Endothelial cell of umbilical vein (primary cell): Measurements from ENCODE around the gene SMAD7. TPM values are rescaled to one million over a fixed set of nuclear protein-coding genes. Genes with fewer than 3 reads are reported as not detected.

ENCODE experiments used
- BruUV-seq: library from RNA; stranded (reverse); fragments of 400-500 nt; replicated peaks from 2 replicates; lab custom pipeline; 2021; lab: Mats Ljungman, UMichigan
- CTCF ChIA-PET: fragments of 300-600, 350-600 bp; sonication (Branson Sonifier 250); formaldehyde crosslinking; loops from one replicate; lab custom pipeline; 2021; ENCODE audit warnings: antibody characterized with exemption, inconsistent platforms; lab: Charles Lee
- POLR2A ChIA-PET: fragments of 300-600, 350-600 bp; sonication (Branson Sonifier 250); formaldehyde crosslinking; loops from one replicate; lab custom pipeline; 2021; ENCODE audit warnings: antibody characterized with exemption, inconsistent platforms; lab: Charles Lee
- DNase-seq: peaks from one replicate; pipeline ENCODE4 v3.0.0-alpha.2; 2011; ENCODE audit warnings: low read depth, low spot score
- FAIRE-seq: peaks from 2 replicates; lab custom pipeline; 2011; peaks lifted over from hg19 to GRCh38; lab: Jason Lieb, UNC
- H2AFZ ChIP-seq: 2 replicates; pipeline ENCODE4 v1.6.0; 2012; ENCODE audit warnings: low read depth, low read length, control low read depth, inconsistent platforms
- H3K27ac ChIP-seq: 2 replicates; pipeline ENCODE4 v1.5.1; 2011; ENCODE audit warnings: low read depth, mild to moderate bottlenecking, control low read depth, low read length, moderate library complexity; ENCODE audit not compliant: insufficient read depth
- H3K27me3 ChIP-seq, 2 experiments: 2 replicates each; pipeline versions ENCODE4 v1.6.0 to v1.6.1; 2011; ENCODE audit warnings: low read length in 2 of 2, mixed read lengths in 1 of 2; ENCODE audit not compliant: control insufficient read depth in 2 of 2, insufficient read depth in 2 of 2
- H3K36me3 ChIP-seq, 2 experiments: 2 replicates in 1 of 2; 3 replicates in 1 of 2; pipeline ENCODE4 v1.5.1; 2011; ENCODE audit warnings: low read length in 2 of 2, mild to moderate bottlenecking in 1 of 2, moderate library complexity in 1 of 2; ENCODE audit not compliant: control insufficient read depth in 2 of 2, insufficient read depth in 2 of 2; ENCODE audit errors: extremely low read depth in 1 of 2
- H3K4me1 ChIP-seq: 3 replicates; pipeline ENCODE4 v1.5.1; 2011; ENCODE audit warnings: mild to moderate bottlenecking, low read length; ENCODE audit not compliant: control insufficient read depth, insufficient read depth; ENCODE audit errors: extremely low read depth
- H3K4me2 ChIP-seq: 2 replicates; pipeline ENCODE4 v1.6.1; 2011; ENCODE audit warnings: low read length, control low read depth, mixed read lengths; ENCODE audit not compliant: insufficient read depth
- H3K4me3 ChIP-seq, 3 experiments: fragments of 200-600 bp in 1 of 3; sonication (generic), shearing (Covaris generic) in 1 of 3; replicated peaks in 1 of 3; 2 replicates each; pipeline ENCODE4 v1.5.1; 2011 to 2016; ENCODE audit warnings: control low read depth in 3 of 3, low read length in 3 of 3, mild to moderate bottlenecking in 2 of 3, inconsistent platforms in 1 of 3, low read depth in 1 of 3, moderate library complexity in 1 of 3; ENCODE audit not compliant: insufficient read depth in 1 of 3
- H3K79me2 ChIP-seq: 2 replicates; pipeline ENCODE4 v1.6.0; 2012; ENCODE audit warnings: low read length, inconsistent platforms; ENCODE audit not compliant: control insufficient read depth, insufficient read depth
- H3K9ac ChIP-seq: replicated peaks from 2 replicates; pipeline ENCODE3; 2011; ENCODE audit warnings: low read length, control low read depth; ENCODE audit not compliant: insufficient read depth; ENCODE audit errors: extremely low read depth
- H3K9me1 ChIP-seq: replicated peaks from 3 replicates; pipeline ENCODE4 v1.6.0; 2011; ENCODE audit warnings: mild to moderate bottlenecking, low read length; ENCODE audit not compliant: control insufficient read depth, insufficient read depth; ENCODE audit errors: extremely low read depth
- H3K9me3 ChIP-seq: replicated peaks from 2 replicates; pipeline ENCODE4 v1.5.1; 2012; ENCODE audit warnings: low read length, inconsistent platforms; ENCODE audit not compliant: control insufficient read depth, insufficient read depth
- H4K20me1 ChIP-seq: replicated peaks from 2 replicates; pipeline ENCODE3; 2011; ENCODE audit warnings: mild to moderate bottlenecking, low read length; ENCODE audit not compliant: control insufficient read depth, insufficient read depth; ENCODE audit errors: extremely low read depth
- EZH2 ChIP-seq: IDR thresholded peaks from 2 replicates; pipeline ENCODE4 v1.6.1; 2012; ENCODE audit warnings: borderline replicate concordance, low read depth, mild to moderate bottlenecking, moderate library complexity, low read length, inconsistent platforms; ENCODE audit not compliant: severe bottlenecking
- FOS ChIP-seq: IDR thresholded peaks from 2 replicates; pipeline ENCODE4 v1.6.1; 2011; ENCODE audit warnings: mild to moderate bottlenecking, low read length, moderate library complexity, borderline replicate concordance; ENCODE audit not compliant: insufficient read depth
- GATA2 ChIP-seq: IDR thresholded peaks from 2 replicates; pipeline ENCODE4 v1.7.0; 2011; ENCODE audit warnings: low read depth, mild to moderate bottlenecking, moderate library complexity, mixed read lengths, low read length; ENCODE audit not compliant: insufficient read length, insufficient read depth
- JUN ChIP-seq: IDR thresholded peaks from 2 replicates; pipeline ENCODE4 v1.6.1; 2011; ENCODE audit warnings: borderline replicate concordance, low read depth; ENCODE audit not compliant: insufficient read length, insufficient read depth
- MYC ChIP-seq: IDR thresholded peaks from one replicate; pipeline ENCODE4 v1.6.1; 2011; ENCODE audit warnings: mild to moderate bottlenecking, low read depth, low read length
- POLR2A ChIP-seq: IDR thresholded peaks from 2 replicates; pipeline ENCODE4 v1.6.1; 2012; ENCODE audit warnings: low read depth, mild to moderate bottlenecking, control low read depth, low read length
- POLR2AphosphoS5 ChIP-seq: IDR thresholded peaks from 2 replicates; pipeline ENCODE4 v1.6.1; 2012; ENCODE audit warnings: low read depth, mild to moderate bottlenecking, control low read depth, low read length, moderate library complexity; ENCODE audit not compliant: insufficient read depth
- dilution Hi-C: fragments of 300-500 bp; cut with MboI; formaldehyde crosslinking; loops from one replicate; pipeline ENCODE4 v1.15.0; 2019; ENCODE audit warnings: low sequenced_read_pairs; ENCODE audit not compliant: extremely low pct_ligation_motif_present
- intact Hi-C: fragments of 100-400 bp; cut with micrococcal nuclease; formaldehyde crosslinking; loops from one replicate; pipeline ENCODE4 v1.10.0; 2022
- polyA plus RNA-seq, 4 experiments: library from polyadenylated mRNA; depleted of rRNA in 3 of 4; stranded (reverse) in 3 of 4; unstranded in 1 of 4; fragments of >200 nt; gene quantifications; 2 replicates each; pipeline versions ENCODE4 v1.2.1 to v1.2.3, GENCODE V29; 2011 to 2012; ENCODE audit warnings: missing spikeins in 1 of 4
- total RNA-seq: library from RNA; stranded (reverse); gene quantifications from 2 replicates; pipeline ENCODE4 v1.2.3, GENCODE V29; 2021
- TF ChIP-seq, protein P1 (sequence below), 2 donors: IDR thresholded peaks; 1 replicate in 1 of 2; 2 replicates in 1 of 2; pipeline ENCODE4 v1.5.1; 2011; ENCODE audit warnings: low read length in 2 of 2, mild to moderate bottlenecking in 2 of 2, moderate library complexity in 2 of 2, control low read depth in 1 of 2, inconsistent platforms in 1 of 2, low read depth in 1 of 2; ENCODE audit not compliant: insufficient read depth in 1 of 2; ENCODE audit errors: extremely low read depth in 1 of 2
- TF ChIP-seq, protein P2 (sequence below): IDR thresholded peaks from 2 replicates; pipeline ENCODE4 v1.6.1; 2011; ENCODE audit not compliant: insufficient read depth, insufficient read length

The SMAD7 gene
- total and polyA plus RNA-seq, 2 donors (not counting 3 experiments of a cell fraction or from before 2014, with no cell fraction given) = 3.6 to 8.0 TPM

DNA sequence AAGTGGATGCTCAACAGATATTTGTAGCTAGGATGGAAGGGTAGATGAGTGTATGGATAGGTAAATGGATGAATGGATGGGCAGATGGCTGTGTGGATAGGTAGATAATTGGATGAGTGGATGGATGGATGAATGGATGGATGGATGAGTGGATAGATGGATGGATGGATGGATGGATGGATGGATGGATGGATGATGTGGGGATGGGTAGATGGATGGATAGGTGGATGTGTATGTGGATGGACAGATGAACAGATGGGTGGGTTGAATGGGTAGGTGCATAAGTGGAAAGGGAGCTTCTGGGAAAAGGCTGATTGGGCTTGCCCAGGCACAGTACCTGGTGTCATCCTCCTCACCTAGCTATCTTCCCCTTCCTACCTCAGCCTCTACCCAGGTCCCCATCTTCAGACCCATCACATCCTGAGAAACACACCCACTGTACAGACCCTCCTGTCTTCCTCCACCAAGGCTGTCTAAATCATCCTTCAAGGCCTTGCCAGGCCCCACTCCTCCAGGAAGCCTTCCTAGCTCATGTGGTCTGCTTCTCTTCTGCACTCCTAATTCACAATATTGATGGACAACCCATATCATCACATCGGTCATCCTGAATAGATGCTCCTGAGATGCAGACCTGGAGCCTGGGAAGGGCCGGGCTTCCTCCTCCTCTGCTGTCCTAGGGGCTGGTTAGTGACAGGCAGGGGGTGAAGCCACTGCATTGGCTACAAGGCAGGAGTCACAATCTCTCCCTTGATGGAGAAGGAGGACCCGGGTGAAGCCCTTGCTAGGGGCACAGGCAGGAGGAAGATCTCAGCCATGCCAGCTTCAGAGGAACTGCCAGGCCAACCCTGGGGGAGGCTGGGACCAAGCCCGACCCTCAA is 49.4 kb downstream of the SMAD7 start:
- ChIA-PET CTCF (interaction anchor here (0.7 to 2.7 kb wide), 15 partner anchors 8 to 337 kb away, joined by 3 to 10 read pairs (median 4); no protein-coding TSS in a partner anchor), POLR2A (interaction anchor here (1.0 kb wide), 1 partner anchor 31 kb away, joined by 3 read pairs; no protein-coding TSS in a partner anchor)
- Histone ChIP-seq H3K4me3 (no peak overlapping the region), H3K9me1 (no peaks in the 10 kb centered on the region), H4K20me1 (no peaks in the 10 kb centered on the region), H3K36me3 (no peaks in the 10 kb centered on the region), H3K79me2 (no peaks in the 10 kb centered on the region), H3K27ac (peak overlapping the region; percentile 99), H3K9me3 (no peaks in the 10 kb centered on the region), H3K9ac (no peak overlapping the region), H2AFZ (peak overlapping the region; percentile 26), H3K4me1 (peaks cover 29% of the 10 kb centered on the region), H3K27me3 (no peaks in the 10 kb centered on the region), H3K4me2 (no peak overlapping the region)
- DNase-seq = no peak
- intact Hi-C loops (loop anchor here (1.0 to 5.0 kb wide), 7 partner anchors 45 to 276 kb away; no protein-coding TSS in a partner anchor), dilution Hi-C loops (no loop called here)
- no peak for FAIRE-seq
- no TSS peak for BruUV-seq
- no peak for TF ChIP-seq MYC
- no peak for TF ChIP-seq POLR2A

DNA sequence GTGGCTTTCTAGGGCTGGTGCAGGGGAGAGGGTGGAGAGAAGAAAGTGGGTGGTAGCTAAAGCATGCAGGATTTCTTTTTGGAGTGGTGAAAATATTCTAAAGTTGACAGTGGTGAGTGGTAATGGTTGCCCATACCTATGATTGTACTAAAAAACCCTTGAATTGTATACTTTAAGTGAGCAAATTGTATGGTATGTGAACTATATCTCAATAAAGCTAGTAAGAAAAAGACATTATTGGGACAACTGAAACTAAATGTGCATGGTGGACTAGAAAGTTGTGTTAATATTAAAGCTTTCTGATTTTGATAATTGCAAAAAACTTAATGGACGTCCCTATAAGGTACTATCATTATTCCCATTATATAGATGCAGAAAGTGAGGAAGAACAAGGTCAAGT is 50.3 kb downstream of the SMAD7 start:
- no TSS peak for BruUV-seq
- POLR2A ChIA-PET = no interaction called here
- CTCF ChIA-PET = interaction anchor here (2.7 kb wide), 1 partner anchor 123 kb away, joined by 10 read pairs; no protein-coding TSS in a partner anchor

More for the DNA sequence above, 50.3 kb downstream of the SMAD7 start:
- Histone ChIP-seq H3K4me2 (no peak overlapping the region), H3K9me1 (no peaks in the 10 kb centered on the region), H3K79me2 (no peaks in the 10 kb centered on the region), H4K20me1 (no peaks in the 10 kb centered on the region), H2AFZ (no peak overlapping the region), H3K4me3 (no peak overlapping the region), H3K36me3 (no peaks in the 10 kb centered on the region), H3K4me1 (peaks cover 29% of the 10 kb centered on the region), H3K27ac (no peak overlapping the region), H3K9ac (no peak overlapping the region), H3K9me3 (no peaks in the 10 kb centered on the region), H3K27me3 (no peaks in the 10 kb centered on the region)
- intact Hi-C loops = loop anchor here (5.0 kb wide), 1 partner anchor 277 kb away; no protein-coding TSS in a partner anchor
- TF ChIP-seq GATA2 (no peak), POLR2AphosphoS5 (no peak), FOS (no peak), EZH2 (no peak), MYC (no peak), JUN (no peak), POLR2A (no peak)
- TF ChIP-seq, protein P1, sequence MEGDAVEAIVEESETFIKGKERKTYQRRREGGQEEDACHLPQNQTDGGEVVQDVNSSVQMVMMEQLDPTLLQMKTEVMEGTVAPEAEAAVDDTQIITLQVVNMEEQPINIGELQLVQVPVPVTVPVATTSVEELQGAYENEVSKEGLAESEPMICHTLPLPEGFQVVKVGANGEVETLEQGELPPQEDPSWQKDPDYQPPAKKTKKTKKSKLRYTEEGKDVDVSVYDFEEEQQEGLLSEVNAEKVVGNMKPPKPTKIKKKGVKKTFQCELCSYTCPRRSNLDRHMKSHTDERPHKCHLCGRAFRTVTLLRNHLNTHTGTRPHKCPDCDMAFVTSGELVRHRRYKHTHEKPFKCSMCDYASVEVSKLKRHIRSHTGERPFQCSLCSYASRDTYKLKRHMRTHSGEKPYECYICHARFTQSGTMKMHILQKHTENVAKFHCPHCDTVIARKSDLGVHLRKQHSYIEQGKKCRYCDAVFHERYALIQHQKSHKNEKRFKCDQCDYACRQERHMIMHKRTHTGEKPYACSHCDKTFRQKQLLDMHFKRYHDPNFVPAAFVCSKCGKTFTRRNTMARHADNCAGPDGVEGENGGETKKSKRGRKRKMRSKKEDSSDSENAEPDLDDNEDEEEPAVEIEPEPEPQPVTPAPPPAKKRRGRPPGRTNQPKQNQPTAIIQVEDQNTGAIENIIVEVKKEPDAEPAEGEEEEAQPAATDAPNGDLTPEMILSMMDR (IDR thresholded peaks at IDR 0.05; ENCODE audit: extremely low read depth in 1 of 2, insufficient read depth in 1 of 2, low read depth in 1 of 2, low read length in 2 of 2) = no peak
- TF ChIP-seq, protein P2, sequence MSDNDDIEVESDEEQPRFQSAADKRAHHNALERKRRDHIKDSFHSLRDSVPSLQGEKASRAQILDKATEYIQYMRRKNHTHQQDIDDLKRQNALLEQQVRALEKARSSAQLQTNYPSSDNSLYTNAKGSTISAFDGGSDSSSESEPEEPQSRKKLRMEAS = no peak
- FAIRE-seq = no peak
- dilution Hi-C loops = no loop called here
- DNase-seq = no peak
